ENCODE measurements around the gene NDUFB4.

NDUFB4 gene

GRCh38 chr3:120596116-120596852, at the start of gene NDUFB4:
NDUFB4 (plus strand) TSS chr3:120596336; CDS start chr3:120596360, 24 bp downstream.
- DNase-seq = peak; percentile 89

DNA sequence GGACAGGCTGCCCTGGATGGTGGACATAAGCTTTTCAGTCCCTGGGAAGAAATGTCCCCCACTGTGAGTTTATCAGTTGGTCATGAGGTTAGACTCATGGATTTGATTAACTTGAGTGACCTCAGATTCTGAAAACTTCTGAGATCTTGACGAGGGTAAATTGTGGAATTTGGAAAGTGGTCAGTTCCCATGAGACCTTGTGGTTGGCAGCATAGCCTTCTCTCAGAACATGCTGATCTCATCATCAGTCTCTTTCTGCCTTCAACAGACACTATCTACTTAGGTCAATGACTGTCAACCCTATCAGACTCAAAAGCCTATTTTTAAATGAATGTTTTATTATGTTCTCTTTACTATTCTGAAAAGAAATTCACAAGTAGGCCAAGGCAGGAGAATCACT, 45.6 kb upstream of the NDUFB4 start:
- no peak for DNase-seq

DNA sequence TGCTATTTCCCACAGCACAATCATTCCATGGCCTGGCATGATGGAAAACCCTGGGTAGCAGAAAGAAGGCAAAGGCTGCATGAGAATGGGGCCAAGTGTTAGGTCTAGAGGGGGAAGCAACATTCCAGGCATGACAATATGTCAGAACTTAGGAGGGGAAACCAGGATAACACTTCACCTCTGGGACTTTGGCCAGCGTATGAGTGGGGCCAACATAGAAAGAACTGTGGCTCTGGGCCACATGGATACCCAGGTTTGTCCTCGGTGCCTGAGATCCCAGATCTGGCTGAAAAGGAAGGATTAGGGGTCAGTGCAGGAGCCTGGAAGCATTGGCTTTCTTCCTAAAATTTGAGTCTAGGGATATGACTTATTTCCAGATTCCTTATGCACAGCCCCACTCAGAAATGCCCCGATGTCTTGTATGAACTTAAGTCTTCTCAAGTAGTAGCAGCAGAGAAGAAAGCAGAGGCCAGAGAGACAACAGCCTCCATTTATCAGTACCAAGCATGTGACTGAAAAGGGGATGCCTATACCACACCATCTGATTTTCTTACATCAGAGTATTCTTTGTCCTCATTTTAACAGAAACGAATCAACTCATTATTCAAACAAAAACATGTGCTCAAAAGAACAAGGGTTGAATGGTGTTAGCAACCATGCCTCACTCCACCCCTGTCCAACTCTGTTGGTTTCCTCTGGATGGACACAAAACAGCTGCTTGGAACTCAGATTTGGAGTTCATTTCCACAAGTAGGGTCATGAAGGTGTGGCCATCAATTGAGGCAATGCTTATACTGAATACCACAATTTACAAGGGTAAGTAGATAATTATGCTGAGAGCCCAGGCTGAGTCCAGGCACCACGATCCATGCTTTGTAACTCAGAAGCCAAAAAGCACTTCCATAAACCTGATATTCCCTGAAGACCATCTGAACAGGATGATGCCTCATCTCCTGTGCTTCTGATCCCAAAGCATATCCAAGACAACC, 43.7 kb upstream of the NDUFB4 start:
- no peak for DNase-seq

- no peak for DNase-seq
These were observed 41.1 kb upstream of the NDUFB4 start for GRCh38 chr3:120554812-120555606.

DNA sequence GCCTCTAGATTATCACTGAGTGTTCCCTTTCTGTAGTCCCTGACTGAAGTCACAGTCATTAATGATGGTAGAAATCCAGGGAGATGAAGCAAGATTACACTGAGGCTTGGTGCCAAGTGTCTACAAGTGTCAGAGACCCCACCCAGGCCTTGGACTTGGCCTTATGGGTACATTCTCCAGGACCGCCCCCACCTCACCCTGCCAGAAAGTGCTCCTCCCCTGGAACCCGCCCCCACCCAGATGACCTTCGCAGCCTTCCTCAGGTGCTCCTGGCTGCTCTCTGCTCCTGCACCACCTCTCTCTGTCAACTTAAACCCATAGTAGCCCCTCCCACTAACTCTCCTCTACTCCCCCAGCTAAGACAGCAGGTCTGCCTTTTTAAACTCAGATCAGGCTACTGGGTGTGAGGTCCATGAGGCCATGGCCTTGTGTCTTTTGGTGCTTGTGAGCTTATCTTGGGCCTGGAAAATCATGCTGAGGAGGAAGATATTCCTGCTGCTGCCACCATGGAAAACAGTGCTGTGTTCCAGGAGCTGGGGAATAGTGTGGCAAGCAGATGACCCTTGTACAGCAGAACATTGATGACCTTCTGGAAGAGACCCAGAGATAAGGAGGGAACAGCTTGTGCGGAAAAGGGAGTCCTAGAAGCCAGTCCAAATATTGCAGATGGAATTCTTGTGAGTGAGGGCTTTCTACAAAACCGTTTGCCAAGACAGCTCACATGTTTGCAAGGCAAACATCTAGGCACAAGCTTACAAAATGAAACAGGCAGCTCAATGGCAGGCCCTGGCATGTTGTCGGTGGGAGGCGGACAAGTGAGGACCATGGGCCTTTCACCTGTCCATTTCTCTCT, 40.3 kb upstream of the NDUFB4 start:
- DNase-seq = no peak

DNA sequence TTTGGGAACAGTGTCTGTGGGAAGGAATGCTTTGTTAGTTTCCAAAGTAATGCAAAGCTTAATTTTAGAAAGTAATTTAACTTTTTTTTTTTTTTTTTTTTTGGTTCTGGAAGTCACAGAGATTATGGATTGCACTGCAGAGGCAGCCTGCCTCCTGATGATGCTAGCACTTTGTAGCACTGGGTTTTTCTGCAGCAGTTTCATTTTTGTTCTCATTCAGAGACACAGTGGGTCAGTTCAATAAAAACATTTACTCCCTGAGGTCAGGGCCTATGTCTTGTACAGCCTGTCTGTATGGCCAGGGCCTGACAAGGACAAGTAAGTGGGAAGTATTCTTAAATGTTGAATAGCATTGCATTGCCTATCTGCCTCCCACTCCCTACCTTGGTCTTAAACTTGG, 39.0 kb upstream of the NDUFB4 start:
- DNase-seq = no peak

GRCh38 chr3:120558771-120559241, 37.3 kb upstream of the NDUFB4 start:
- peak; percentile 71 for DNase-seq

GRCh38 chr3:120559242-120560061, 36.7 kb upstream of the NDUFB4 start:
- no peak for DNase-seq

- DNase-seq = no peak
These were observed 35.6 kb upstream of the NDUFB4 start for GRCh38 chr3:120560304-120561250.

DNA sequence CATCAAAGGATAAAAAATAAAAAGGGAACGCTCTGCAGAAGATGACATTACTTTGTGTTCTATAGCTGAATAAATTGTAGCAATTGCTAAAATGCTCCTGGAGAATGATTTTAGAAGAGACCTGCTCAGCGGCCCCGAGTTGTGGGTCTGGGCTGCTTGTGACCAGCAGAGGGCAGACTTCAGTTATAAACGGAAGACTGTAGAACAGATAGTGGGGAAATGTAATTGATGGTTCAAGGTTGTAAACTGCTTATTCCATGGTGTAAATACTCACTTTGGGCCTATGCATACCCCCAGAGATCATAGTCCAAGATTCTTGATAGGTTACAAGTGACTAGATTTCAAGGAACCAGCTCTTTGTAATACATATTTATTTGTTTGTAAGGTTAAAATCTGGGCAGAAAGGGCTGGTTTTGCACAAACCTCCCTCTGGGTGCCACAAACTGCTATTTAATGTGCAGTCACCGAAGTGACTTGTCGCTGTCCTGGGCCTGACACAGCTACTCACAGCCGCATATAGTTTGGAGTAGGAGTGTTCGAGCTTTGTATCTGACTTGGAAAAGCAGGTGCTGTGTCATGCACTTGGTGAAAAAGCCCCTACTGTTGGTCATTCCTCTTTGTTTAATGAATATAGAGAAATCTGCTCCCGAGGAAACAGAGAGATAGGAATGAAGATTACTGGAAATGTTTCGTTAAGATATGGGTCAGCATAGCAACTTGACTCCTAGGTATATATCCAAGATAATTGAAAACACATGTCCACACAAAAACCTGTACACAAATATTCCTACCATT, 34.7 kb upstream of the NDUFB4 start:
- DNase-seq = no peak

GRCh38 chr3:120563356-120564022, 32.6 kb upstream of the NDUFB4 start:
- DNase-seq = no peak

DNA sequence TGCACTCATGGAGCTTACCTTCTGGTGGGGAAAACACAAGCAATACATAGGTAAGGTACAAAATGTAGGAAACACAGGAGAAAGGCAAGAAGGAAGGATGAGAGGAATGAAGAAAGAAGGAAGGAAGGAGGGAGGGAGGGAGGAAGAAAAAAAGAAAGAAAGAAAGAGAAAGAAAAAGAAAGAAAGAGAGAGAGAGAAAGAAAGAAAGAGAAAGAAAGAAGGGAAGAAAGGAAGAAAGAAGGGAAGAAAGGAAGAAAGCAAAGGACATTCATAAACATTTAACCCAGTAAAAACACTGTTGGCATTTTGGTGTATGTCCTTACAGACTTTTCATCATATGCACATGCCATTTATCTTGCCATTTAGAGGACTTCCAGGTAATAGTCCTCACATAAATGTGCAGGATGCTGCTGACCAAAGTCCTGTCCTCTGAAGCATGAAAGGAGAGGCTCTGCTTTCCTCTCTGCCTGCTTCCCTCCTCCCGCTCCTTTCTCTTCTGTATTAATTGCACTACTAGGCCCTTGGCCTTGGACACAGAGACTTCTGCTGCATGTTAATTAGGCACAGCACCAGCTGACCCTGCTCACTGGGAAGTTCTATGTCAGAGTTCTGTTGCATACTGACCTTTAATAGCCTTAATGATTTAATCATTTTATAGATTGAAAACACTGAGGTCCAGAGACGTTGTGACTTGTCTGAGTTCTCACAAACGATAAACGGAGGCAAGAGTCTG, 29.7 kb upstream of the NDUFB4 start:
- DNase-seq = no peak

GRCh38 chr3:120567370-120568201, 28.6 kb upstream of the NDUFB4 start:
- DNase-seq = no peak

- DNase-seq = no peak
These were observed 28.0 kb upstream of the NDUFB4 start for GRCh38 chr3:120568202-120568531.

GRCh38 chr3:120568598-120568997, 27.5 kb upstream of the NDUFB4 start:
- DNase-seq = no peak

- DNase-seq = no peak
These were observed 26.7 kb upstream of the NDUFB4 start for GRCh38 chr3:120569222-120570057.
